ENCODE results near the gene ZFAND2A.
"Not testable (repeated sequence)": the region's sequence is repeated elsewhere in the genome, so short reads cannot be mapped to it uniquely, and the experiment has no call there.

ZFAND2A gene

GRCh38 chr7:1121886-1122831 lies 37.8 kb downstream of the ZFAND2A start:
- no peak for DNase-seq

- no peak for DNase-seq
Observed at GRCh38 chr7:1121476-1121875, 38.5 kb downstream of the ZFAND2A start.

GRCh38 chr7:1120791-1121190 lies 39.2 kb downstream of the ZFAND2A start:
- DNase-seq, result no peak

- no peak for DNase-seq
Observed at GRCh38 chr7:1119201-1119600, 40.8 kb downstream of the ZFAND2A start.

- no peak for DNase-seq
Observed at GRCh38 chr7:1117321-1117928, 42.6 kb downstream of the ZFAND2A start.

GRCh38 chr7:1116383-1117008 lies 43.5 kb downstream of the ZFAND2A start:
- not testable (repeated sequence) for DNase-seq

GRCh38 chr7:1115171-1116045 lies 44.6 kb downstream of the ZFAND2A start:
- DNase-seq, result not testable (repeated sequence)

GRCh38 chr7:1114505-1114904 lies 45.5 kb downstream of the ZFAND2A start:
- DNase-seq, result no peak

GRCh38 chr7:1114088-1114487 lies 45.9 kb downstream of the ZFAND2A start:
- no peak for DNase-seq

- no peak for DNase-seq
Observed at GRCh38 chr7:1113548-1113885, 46.5 kb downstream of the ZFAND2A start.

GRCh38 chr7:1112625-1113547 lies 47.1 kb downstream of the ZFAND2A start:
- DNase-seq, result no peak

GRCh38 chr7:1112109-1112508 lies 47.9 kb downstream of the ZFAND2A start:
- no peak for DNase-seq

GRCh38 chr7:1111156-1111555 lies 48.8 kb downstream of the ZFAND2A start:
- DNase-seq, result no peak

GRCh38 chr7:1110358-1110757 lies 49.6 kb downstream of the ZFAND2A start:
- no peak for DNase-seq

- no peak for DNase-seq
Observed at GRCh38 chr7:1109581-1110310, 50.2 kb downstream of the ZFAND2A start.

- DNase-seq, result no peak
Observed at GRCh38 chr7:1108264-1108920, 51.6 kb downstream of the ZFAND2A start.

- no peak for DNase-seq
Observed at GRCh38 chr7:1106793-1107421, 53.1 kb downstream of the ZFAND2A start.

- no peak for DNase-seq
Observed at GRCh38 chr7:1106063-1106792, 53.8 kb downstream of the ZFAND2A start.

GRCh38 chr7:1105189-1105588 lies 54.8 kb downstream of the ZFAND2A start:
- DNase-seq, result no peak
